PC-9 (cell line): ENCODE results near the gene PIEZO2. TPM values are rescaled to one million over a fixed set of nuclear protein-coding genes. Genes with fewer than 3 reads are reported as not detected.

Experiments used
- BruUV-seq: library from RNA; stranded (reverse); fragments of 400-500 nt; replicated peaks from 2 replicates; lab custom pipeline; 2021; lab: Mats Ljungman, UMichigan
- CTCF ChIA-PET: fragments of 300-600 bp; sonication (Branson Sonifier 250); formaldehyde crosslinking; loops from one replicate; lab custom pipeline; 2022; ENCODE audit warnings: antibody characterized with exemption; lab: Charles Lee
- POLR2A ChIA-PET: fragments of 300-600 bp; sonication (Branson Sonifier 250); formaldehyde crosslinking; loops from one replicate; lab custom pipeline; 2022; ENCODE audit warnings: antibody characterized with exemption; ENCODE audit not compliant: unreplicated experiment; lab: Charles Lee
- DNase-seq, 2 experiments: peaks; one replicate each; pipeline versions ENCODE4 v3.0.0 to v3.0.0-alpha.2; 2015 to 2022; ENCODE audit warnings: mixed read lengths in 1 of 2
- H2AFZ ChIP-seq: fragments of 200-600 bp; sonication (generic); 2 replicates; pipeline ENCODE4 v1.8.1; 2017; ENCODE audit warnings: antibody characterized with exemption
- H3F3A ChIP-seq: fragments of 200-600 bp; sonication (generic); 2 replicates; pipeline ENCODE4 v1.8.1; 2017; ENCODE audit warnings: antibody characterized with exemption, mild to moderate bottlenecking, low read depth; ENCODE audit not compliant: insufficient read depth
- H3K27ac ChIP-seq: fragments of 200-600 bp; sonication (generic); 2 replicates; pipeline ENCODE4 v1.6.1; 2016; ENCODE audit warnings: mixed run types
- H3K27me3 ChIP-seq: fragments of 200-600 bp; sonication (generic); 2 replicates; pipeline ENCODE4 v1.6.1; 2016; ENCODE audit warnings: low read depth, mixed run types; ENCODE audit not compliant: insufficient read depth
- H3K36me3 ChIP-seq: fragments of 200-600 bp; sonication (generic); 2 replicates; pipeline ENCODE4 v1.6.1; 2016; ENCODE audit warnings: low read depth, mixed run types
- H3K4me1 ChIP-seq: fragments of 200-600 bp; sonication (generic); replicated peaks from 2 replicates; pipeline ENCODE4 v1.6.1; 2016; ENCODE audit warnings: mixed run types; ENCODE audit not compliant: insufficient read depth
- H3K4me2 ChIP-seq: fragments of 200-600 bp; sonication (generic); 2 replicates; pipeline ENCODE4 v1.6.1; 2017; ENCODE audit warnings: mixed run types
- H3K4me3 ChIP-seq: fragments of 200-600 bp; sonication (generic); 2 replicates; pipeline ENCODE4 v1.6.1; 2016; ENCODE audit warnings: mixed run types
- H3K79me2 ChIP-seq: fragments of 200-600 bp; sonication (generic); 2 replicates; pipeline ENCODE4 v1.6.1; 2017; ENCODE audit warnings: low read depth, mixed run types
- H3K9me2 ChIP-seq: fragments of 200-600 bp; sonication (generic); 2 replicates; pipeline ENCODE4 v1.8.1; 2017; ENCODE audit warnings: mild to moderate bottlenecking; ENCODE audit not compliant: insufficient read depth
- H3K9me3 ChIP-seq: fragments of 200-600 bp; sonication (generic); 2 replicates; pipeline ENCODE4 v1.8.1; 2016; ENCODE audit warnings: low read depth; ENCODE audit not compliant: insufficient read depth
- H4K20me1 ChIP-seq: fragments of 200-600 bp; sonication (generic); 2 replicates; pipeline ENCODE4 v1.8.1; 2017; ENCODE audit not compliant: insufficient read depth
- EZH2 ChIP-seq: fragments of 200-600 bp; sonication (generic); IDR thresholded peaks from 2 replicates; pipeline ENCODE4 v1.8.0; 2017; ENCODE audit warnings: antibody characterized with exemption, low read depth
- intact Hi-C: fragments of 100-400 bp; cut with micrococcal nuclease; formaldehyde crosslinking; loops from one replicate; pipeline ENCODE4 v1.10.0; 2022; ENCODE audit not compliant: unreplicated experiment
- total RNA-seq: library from RNA; stranded (reverse); gene quantifications from 2 replicates; pipeline ENCODE4 v1.2.3, GENCODE V29; 2021
- TF ChIP-seq, protein P1 (sequence below): fragments of 200-600 bp; sonication (generic); conservative IDR thresholded peaks from 2 replicates; pipeline ENCODE4 v1.6.1; 2017; ENCODE audit warnings: mixed run types, antibody characterized with exemption, mild to moderate bottlenecking, moderate library complexity

Gene PIEZO2
- total RNA-seq, 1 experiment from 2014 or later = not detected

- Histone ChIP-seq H3F3A (no peaks in the 10 kb centered on the region), H3K36me3 (no peaks in the 10 kb centered on the region), H3K79me2 (no peaks in the 10 kb centered on the region), H3K27me3 (peaks cover 9% of the 10 kb centered on the region; the same call in 1 of the 2 replicates), H4K20me1 (no peaks in the 10 kb centered on the region), H3K27ac (no peak overlapping the region), H3K4me2 (no peak overlapping the region), H3K9me3 (no peaks in the 10 kb centered on the region), H3K9me2 (no peaks in the 10 kb centered on the region; the same call in 1 of the 2 replicates), H3K4me1 (no peaks in the 10 kb centered on the region), H2AFZ (no peak overlapping the region), H3K4me3 (no peak overlapping the region)
- BruUV-seq = no TSS peak
- intact Hi-C loops = no loop called here
- CTCF ChIA-PET = no interaction called here
- DNase-seq = no peak
- POLR2A ChIA-PET = no interaction called here
- TF ChIP-seq, protein P1, sequence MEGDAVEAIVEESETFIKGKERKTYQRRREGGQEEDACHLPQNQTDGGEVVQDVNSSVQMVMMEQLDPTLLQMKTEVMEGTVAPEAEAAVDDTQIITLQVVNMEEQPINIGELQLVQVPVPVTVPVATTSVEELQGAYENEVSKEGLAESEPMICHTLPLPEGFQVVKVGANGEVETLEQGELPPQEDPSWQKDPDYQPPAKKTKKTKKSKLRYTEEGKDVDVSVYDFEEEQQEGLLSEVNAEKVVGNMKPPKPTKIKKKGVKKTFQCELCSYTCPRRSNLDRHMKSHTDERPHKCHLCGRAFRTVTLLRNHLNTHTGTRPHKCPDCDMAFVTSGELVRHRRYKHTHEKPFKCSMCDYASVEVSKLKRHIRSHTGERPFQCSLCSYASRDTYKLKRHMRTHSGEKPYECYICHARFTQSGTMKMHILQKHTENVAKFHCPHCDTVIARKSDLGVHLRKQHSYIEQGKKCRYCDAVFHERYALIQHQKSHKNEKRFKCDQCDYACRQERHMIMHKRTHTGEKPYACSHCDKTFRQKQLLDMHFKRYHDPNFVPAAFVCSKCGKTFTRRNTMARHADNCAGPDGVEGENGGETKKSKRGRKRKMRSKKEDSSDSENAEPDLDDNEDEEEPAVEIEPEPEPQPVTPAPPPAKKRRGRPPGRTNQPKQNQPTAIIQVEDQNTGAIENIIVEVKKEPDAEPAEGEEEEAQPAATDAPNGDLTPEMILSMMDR = no peak
These were observed 195.7 kb downstream of the PIEZO2 start for GRCh38 chr18:10953672-10954071.

DNA sequence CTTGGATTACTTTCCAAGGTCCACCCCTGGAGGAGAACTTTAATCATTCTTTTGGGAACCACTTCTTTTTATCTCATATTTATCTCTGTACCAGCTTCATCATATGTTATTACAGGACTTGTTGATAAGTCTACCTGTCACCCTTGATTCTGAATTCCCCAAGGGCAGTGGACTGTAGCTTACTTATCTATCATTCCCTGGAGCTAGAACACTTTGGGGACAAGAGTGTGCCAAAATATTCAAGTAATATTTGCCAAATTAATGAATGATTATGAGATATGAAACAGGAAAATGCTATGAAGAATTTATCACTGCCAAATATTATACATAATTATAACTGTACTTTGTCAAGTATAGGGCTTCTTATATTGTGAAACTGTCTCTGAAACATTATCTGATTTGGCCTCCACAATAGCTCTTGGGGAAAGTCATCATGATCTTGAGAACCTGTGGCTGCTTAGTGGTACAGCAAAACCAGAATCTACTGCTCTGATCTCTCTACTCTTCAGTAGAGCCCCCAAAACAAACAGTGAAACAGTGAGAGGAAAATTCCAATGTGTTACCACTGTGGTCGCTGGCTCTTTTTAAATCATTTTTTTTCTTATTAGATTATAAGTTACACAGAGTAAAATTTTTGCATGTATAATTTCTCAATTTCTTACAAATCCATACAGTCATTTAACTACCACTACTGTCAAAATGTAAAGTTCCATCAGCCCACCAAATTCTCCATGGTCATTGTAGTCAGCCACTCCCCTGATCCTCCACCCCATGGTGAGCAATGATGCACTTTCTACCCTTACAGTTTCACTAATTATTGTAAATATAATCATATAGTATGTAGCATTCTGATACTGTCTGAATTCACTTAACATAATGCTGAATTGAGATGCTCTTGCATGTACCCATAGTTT, 197.5 kb downstream of the PIEZO2 start:
- BruUV-seq = no TSS peak
- Histone ChIP-seq H3K4me1 (no peaks in the 10 kb centered on the region), H3K27me3 (peaks cover 9% of the 10 kb centered on the region; the same call in 1 of the 2 replicates), H4K20me1 (no peaks in the 10 kb centered on the region), H3K27ac (no peak overlapping the region), H3K9me3 (no peaks in the 10 kb centered on the region), H3F3A (no peaks in the 10 kb centered on the region), H2AFZ (no peak overlapping the region), H3K4me2 (no peak overlapping the region), H3K36me3 (no peaks in the 10 kb centered on the region), H3K9me2 (no peaks in the 10 kb centered on the region), H3K79me2 (no peaks in the 10 kb centered on the region), H3K4me3 (no peak overlapping the region)
- no peak for TF ChIP-seq EZH2
- TF ChIP-seq, protein P1 = no peak
- POLR2A ChIA-PET = no interaction called here
- CTCF ChIA-PET = no interaction called here
- intact Hi-C loops = no loop called here
- no peak for DNase-seq

DNA sequence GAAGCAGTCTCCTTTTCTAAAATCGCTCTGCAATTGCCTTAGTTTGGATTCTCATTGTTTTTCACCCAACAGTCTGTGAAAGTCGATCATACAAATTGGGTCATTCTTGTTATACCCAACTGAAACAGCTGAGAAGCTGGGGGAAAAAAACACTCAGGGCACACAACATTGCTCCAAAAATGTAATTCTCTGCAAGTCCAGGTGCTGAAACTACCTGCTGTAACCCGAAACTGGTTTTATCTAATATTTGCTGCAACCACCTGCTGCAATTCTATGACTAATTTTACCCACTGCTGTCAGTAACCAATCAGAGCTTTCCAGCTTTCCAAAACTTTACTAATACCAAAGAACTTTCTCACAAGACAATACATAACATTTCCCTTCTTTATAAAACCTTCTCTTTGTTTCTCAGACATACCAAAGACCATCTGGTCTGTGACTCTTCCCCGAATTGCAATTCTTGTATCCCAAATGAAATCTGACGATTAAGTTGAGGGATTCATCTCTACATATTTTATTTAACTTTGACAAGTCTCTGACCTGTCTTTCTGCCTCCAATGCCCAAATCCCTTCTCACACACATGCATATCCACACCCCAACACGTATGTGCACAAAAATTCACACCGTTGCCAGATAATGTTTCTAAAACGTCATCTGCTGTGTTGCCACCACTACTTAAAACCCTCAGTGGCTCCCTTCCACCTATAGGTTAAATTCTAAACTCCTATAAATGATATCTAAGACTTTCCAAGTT, 198.3 kb downstream of the PIEZO2 start:
- Histone ChIP-seq H2AFZ (no peak overlapping the region), H3K9me3 (peaks cover 3% of the 10 kb centered on the region; the same call in 1 of the 2 replicates), H3K36me3 (no peaks in the 10 kb centered on the region), H3K4me1 (no peaks in the 10 kb centered on the region), H3K9me2 (no peaks in the 10 kb centered on the region), H3K4me2 (no peak overlapping the region), H3K27ac (no peak overlapping the region), H3K4me3 (no peak overlapping the region), H3K27me3 (peaks cover 9% of the 10 kb centered on the region; the same call in 1 of the 2 replicates), H3F3A (no peaks in the 10 kb centered on the region), H4K20me1 (no peaks in the 10 kb centered on the region), H3K79me2 (no peaks in the 10 kb centered on the region)
- ChIA-PET POLR2A (no interaction called here), CTCF (no interaction called here)
- intact Hi-C loops = no loop called here
- TF ChIP-seq EZH2 = no peak
- TF ChIP-seq, protein P1 = no peak
- no peak for DNase-seq
- BruUV-seq = no TSS peak
